CD4-positive, alpha-beta T cell treated with Interleukin-10 for 1 hour (primary cell): Measurements from ENCODE around the gene CYP21A2.
"Not testable (repeated sequence)": the region's sequence is repeated elsewhere in the genome, so short reads cannot be mapped to it uniquely, and the experiment has no call there.

ENCODE experiments used
- DNase-seq: peaks from one replicate; pipeline ENCODE4 v3.0.0-alpha.2; 2020

CYP21A2 gene

GRCh38 chr6:32037598-32038524, at the start of gene CYP21A2:
Gene CYP21A2 (plus strand): TSS chr6:32038415. CDS start chr6:32038423, 8 bp downstream.
- DNase-seq, result not testable (repeated sequence)

DNA sequence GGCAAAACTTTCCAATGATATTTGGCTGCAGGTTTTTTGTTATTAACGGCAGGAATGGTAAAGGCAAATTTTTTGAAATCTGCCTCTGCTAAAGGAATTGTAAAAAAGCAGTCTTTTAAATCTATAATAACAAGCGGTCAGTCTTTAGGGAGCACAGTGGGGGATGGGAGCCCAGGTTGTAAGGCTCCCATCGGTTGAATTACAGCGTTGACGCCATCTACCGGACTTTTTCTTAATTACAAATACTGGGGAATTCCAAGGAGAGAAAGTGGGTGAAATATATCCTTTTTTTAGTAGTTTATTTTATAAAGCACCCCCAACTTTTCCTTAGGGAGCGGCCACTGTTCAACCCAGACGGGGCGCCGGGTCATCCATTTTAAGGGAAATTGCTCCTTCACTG, 48.9 kb upstream of the CYP21A2 start:
- not testable (repeated sequence) for DNase-seq

GRCh38 chr6:31994421-31994820, 43.8 kb upstream of the CYP21A2 start:
- not testable (repeated sequence) for DNase-seq

- not testable (repeated sequence) for DNase-seq
Measured at GRCh38 chr6:31996385-31996784, 41.8 kb upstream of the CYP21A2 start.

- DNase-seq, result not testable (repeated sequence)
Measured at GRCh38 chr6:32002546-32003268, 35.5 kb upstream of the CYP21A2 start.

- DNase-seq, result not testable (repeated sequence)
Measured at GRCh38 chr6:32003301-32003700, 34.9 kb upstream of the CYP21A2 start.

DNA sequence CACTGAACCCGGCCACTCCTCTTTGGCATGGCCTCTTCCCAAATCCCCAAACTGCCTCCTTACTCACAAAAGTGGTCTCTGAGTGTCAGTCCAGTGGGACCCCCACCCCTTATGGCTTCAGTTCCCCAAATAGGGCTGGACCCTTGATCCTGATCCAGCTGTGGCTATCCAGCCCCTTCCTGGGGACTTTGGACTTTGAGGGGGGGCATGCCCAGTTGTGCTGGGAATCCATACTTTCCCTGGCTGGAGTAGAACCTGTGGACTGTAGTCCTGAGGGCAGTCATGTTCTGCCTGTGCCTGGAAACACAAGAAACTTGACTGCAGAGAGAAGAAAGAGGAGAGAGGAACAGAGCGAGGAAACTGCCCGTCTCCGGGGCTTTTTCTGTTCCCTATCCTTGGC, 33.8 kb upstream of the CYP21A2 start:
- not testable (repeated sequence) for DNase-seq

- DNase-seq, result not testable (repeated sequence)
Measured at GRCh38 chr6:32004864-32005537, 33.2 kb upstream of the CYP21A2 start.

GRCh38 chr6:32005538-32005880, 32.7 kb upstream of the CYP21A2 start:
- DNase-seq, result not testable (repeated sequence)

GRCh38 chr6:32005991-32006529, 32.2 kb upstream of the CYP21A2 start:
- not testable (repeated sequence) for DNase-seq

- DNase-seq, result not testable (repeated sequence)
Measured at GRCh38 chr6:32007086-32007485, 31.1 kb upstream of the CYP21A2 start.

DNA sequence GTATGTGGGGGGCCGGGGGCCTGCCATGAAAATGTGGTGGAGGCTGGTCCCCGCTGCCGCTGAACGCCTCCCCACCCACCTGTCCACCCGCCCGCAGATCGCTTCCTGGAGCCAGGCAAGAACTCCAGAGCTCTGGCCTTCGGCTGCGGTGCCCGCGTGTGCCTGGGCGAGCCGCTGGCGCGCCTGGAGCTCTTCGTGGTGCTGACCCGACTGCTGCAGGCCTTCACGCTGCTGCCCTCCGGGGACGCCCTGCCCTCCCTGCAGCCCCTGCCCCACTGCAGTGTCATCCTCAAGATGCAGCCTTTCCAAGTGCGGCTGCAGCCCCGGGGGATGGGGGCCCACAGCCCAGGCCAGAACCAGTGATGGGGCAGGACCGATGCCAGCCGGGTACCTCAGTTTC, 30.2 kb upstream of the CYP21A2 start:
- DNase-seq, result not testable (repeated sequence)

GRCh38 chr6:32008616-32009015, 29.6 kb upstream of the CYP21A2 start:
- DNase-seq, result not testable (repeated sequence)

GRCh38 chr6:32009537-32009936, 28.7 kb upstream of the CYP21A2 start:
- not testable (repeated sequence) for DNase-seq

DNA sequence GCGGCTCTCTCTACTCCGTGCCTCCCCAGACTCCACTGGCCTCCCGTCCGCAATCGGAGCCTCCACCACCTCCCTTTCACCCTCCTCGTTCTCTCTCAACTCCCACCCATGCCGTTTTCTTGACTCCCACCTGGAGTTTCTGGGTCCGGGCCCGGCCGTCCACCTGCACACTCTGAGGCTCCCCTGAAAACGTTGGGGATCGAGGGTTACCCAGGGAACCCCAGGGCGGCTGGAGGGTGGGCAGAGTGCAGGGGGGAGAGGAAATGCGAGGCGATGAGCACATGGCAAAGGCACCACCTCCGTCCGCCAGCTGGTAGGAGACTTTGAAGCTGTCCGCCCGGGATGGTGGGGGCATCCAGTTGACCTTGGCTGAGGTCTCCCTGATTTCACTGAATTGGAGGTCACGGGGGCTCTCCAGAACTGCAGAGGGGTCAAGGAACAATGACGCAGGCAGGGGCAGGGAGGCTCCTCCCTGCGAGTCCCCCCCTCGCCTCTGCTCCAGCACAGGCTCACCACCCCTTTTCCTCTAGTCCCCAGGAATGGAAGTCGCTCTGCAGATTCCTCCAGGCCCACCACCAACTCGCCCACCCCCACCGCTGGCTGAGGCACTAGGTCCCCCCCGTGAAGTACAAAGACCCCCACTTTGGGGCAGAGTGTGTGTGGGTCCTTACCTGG, 27.2 kb upstream of the CYP21A2 start:
- DNase-seq, result not testable (repeated sequence)

DNA sequence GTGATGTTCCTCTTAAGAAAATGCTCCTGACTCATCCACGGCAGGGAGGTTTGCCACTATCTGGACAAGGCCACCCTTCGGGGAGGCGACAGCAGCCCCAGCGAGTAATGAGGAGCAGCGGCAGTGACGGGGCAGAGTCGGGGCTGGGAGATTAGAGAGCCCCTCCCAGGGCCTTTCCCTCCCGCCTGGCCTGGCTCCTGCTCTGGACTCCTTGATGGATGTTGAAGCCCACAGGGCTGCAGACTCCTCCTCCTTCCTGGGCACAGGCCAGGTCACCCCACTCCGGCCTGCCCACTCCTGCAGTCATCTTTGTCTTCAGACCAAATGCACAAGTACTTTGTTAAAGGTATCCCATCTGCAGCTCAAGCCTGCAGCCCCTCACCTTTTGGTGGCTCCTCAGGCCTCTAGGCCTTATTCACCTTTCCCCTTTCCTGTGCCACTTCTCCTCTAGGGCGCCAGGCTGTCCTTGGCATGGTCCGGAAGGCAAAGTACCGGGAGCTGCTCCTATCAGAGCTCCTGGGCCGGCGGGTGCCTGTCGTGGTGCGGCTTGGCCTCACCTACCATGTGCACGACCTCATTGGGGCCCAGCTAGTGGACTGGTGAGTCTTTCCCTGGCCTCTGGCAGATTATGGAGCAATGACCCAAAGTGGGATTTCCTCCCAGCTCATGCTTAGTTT, 25.1 kb upstream of the CYP21A2 start:
- DNase-seq, result not testable (repeated sequence)

GRCh38 chr6:32013738-32014137, 24.5 kb upstream of the CYP21A2 start:
- not testable (repeated sequence) for DNase-seq

DNA sequence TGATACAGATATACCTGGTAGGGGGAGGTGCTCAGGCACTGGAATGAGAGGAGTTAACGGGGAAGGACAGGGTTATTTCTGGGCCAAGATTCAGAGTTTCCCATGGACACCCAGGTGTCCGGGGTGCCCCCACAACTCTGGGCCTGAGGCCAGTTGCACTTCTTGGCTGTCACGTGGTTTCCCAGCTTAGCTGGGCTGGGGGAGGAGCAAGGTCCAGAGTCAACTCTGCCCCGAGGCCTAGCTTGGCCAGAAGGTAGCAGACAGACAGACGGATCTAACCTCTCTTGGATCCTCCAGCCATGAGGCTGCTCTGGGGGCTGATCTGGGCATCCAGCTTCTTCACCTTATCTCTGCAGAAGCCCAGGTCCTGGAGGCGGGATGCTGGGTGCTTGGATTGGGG, 23.7 kb upstream of the CYP21A2 start, which contains the start of gene C4B:
TSS of gene C4B (plus strand) at position 249 of the 400 bp plus-strand sequence. CDS start at position 300, 51 bp downstream.
- not testable (repeated sequence) for DNase-seq

DNA sequence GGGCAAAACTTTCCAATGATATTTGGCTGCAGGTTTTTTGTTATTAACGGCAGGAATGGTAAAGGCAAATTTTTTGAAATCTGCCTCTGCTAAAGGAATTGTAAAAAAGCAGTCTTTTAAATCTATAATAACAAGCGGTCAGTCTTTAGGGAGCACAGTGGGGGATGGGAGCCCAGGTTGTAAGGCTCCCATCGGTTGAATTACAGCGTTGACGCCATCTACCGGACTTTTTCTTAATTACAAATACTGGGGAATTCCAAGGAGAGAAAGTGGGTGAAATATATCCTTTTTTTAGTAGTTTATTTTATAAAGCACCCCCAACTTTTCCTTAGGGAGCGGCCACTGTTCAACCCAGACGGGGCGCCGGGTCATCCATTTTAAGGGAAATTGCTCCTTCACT, 16.1 kb upstream of the CYP21A2 start:
- not testable (repeated sequence) for DNase-seq

DNA sequence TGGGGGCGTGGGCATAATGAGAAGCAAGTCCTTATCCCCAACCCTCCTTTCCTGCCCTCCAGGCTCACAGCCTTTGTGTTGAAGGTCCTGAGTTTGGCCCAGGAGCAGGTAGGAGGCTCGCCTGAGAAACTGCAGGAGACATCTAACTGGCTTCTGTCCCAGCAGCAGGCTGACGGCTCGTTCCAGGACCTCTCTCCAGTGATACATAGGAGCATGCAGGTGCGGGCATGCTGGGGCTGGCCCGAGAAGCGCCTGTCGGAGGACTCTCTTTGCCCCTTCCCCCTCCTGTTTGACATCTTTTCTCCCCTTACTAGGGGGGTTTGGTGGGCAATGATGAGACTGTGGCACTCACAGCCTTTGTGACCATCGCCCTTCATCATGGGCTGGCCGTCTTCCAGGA, 9.6 kb upstream of the CYP21A2 start:
- DNase-seq, result not testable (repeated sequence)

- not testable (repeated sequence) for DNase-seq
Measured at GRCh38 chr6:32029553-32029952, 8.7 kb upstream of the CYP21A2 start.
